ENCODE measurements around the gene CFAP43.
"Not testable (repeated sequence)": the region's sequence is repeated elsewhere in the genome, so short reads cannot be mapped to it uniquely, and the experiment has no call there.

Gene CFAP43

DNA sequence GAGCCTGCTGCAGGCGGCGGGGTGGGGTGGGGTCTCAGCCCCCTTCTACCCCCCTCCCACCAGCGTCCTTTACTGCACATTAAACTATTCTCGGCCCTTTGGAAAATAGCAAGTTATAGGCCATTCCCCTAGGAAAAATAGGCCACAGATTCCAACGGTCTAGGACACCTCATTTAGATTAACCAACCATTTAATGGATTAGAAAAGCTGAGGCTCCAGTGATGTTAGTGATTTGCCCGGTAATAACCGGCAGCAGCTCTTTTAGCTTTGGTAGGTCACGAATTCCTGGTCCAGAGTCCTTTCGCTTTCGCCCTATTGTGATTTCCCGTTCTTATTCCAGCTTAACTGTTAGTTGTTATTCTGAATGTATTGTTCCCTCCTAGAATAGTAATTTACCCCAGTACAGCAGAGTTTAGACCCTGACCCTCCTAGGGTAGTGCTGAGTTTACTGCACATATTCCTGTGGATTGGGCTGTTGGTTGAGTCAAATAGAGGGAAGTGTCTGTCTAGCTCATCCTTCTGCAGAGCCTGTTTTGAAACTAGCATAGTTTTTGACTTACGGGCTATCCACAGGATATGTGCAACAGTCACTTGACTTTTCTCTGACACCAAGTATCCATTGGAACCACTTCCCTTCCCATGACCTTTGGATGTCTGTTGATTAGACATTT is 23.3 kb upstream of the CFAP43 start:
- no peak for DNase-seq

GRCh38 chr10:104254493-104255310 is 22.5 kb upstream of the CFAP43 start, which contains the start of gene GSTO1:
Gene GSTO1 (plus strand): TSS chr10:104254892. CDS start chr10:104254929, 37 bp downstream.
- peak; percentile 44 for DNase-seq

GRCh38 chr10:104253606-104254410 is 21.6 kb upstream of the CFAP43 start:
- no peak for DNase-seq

DNA sequence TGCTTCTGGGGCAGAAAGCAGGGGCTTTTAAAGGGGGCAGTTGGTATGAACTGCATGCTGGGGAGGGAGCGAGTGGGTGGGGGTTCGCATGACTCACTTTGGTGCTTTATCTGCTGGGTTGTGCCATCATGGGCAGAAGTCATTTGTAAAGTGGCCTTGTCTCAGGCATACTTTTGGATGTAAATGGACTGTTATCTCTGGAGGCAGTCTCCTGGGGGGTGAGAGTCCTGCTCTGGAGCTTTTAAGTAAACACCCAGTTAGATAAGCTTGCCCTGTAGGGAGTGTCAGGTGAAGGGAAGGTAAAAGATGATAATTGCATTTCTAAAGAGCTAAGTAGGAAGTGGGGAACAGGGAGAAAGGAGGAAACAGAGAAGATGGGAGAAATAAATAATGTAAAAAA is 20.9 kb upstream of the CFAP43 start:
- peak; percentile 22 for DNase-seq

GRCh38 chr10:104252368-104252767 is 20.2 kb upstream of the CFAP43 start:
- no peak for DNase-seq

DNA sequence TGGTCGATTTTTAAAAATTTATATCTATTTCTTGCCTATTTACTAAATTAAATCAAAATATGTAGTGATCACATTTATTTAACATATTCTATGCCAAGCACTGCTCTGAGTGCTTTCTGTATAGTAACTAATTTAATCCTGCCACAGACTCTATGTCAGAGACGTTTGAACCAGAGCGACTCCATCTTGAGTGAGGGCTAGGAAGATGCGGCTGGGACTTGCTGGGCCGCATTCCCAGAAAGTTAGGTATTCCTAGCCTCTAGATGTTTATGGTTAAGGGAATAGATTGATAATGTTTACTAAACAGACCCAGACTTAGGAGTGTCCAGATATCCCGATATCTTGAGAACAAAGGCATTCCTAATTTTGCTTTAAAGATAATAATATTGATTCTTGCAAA is 19.3 kb upstream of the CFAP43 start:
- no peak for DNase-seq

DNA sequence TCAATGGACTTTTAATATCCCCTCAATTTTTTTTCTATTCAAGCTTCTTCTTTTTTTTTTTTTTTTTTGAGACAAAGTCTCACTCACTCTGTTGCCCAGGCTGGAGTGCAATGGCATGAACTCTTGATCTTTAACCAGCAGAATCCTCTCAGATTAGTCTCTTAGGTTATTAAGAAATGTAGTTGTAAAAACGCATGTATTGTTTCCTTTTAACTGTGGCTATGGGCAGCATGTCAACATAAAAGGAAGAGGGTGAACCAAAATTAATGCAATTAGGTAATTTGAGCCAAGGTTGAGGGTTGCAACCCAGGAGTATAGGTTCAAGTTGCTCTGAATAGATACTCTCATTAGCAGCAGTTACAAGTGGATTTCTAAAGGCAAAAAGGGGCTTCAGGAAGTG is 18.2 kb upstream of the CFAP43 start:
- DNase-seq: no peak

- not testable (repeated sequence) for DNase-seq
Measured at GRCh38 chr10:104248931-104249330, 16.8 kb upstream of the CFAP43 start.

GRCh38 chr10:104247513-104248146 is 15.5 kb upstream of the CFAP43 start:
- no peak for DNase-seq

- no peak for DNase-seq
Measured at GRCh38 chr10:104246976-104247375, 14.8 kb upstream of the CFAP43 start.

DNA sequence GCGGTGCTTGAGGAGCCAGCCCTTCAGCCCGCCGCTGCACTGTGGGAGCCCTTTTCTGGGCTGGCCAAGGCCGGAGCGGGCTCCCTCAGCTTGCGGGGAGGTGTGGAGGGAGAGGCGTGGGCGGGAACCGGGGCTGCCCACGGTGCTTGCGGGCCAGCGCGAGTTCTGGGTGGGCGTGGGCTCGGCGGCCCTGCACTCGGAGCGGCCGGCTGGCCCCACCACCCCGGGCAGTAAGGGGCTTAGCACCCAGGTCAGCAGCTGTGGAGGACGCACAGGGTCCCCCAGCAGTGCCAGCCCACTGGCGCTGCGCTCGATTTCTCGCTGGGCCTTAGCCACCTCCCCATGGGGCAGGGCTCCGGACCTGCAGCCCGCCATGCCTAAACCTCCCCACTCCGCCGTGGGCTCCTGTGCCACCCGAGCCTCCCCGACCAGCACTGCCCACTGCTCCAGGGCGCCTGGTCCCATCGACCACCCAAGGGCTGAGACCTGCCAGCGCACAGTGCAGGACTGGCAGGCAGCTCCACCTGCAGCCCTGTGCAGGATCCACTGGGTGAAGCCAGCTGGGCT is 13.0 kb upstream of the CFAP43 start:
- DNase-seq: no peak

DNA sequence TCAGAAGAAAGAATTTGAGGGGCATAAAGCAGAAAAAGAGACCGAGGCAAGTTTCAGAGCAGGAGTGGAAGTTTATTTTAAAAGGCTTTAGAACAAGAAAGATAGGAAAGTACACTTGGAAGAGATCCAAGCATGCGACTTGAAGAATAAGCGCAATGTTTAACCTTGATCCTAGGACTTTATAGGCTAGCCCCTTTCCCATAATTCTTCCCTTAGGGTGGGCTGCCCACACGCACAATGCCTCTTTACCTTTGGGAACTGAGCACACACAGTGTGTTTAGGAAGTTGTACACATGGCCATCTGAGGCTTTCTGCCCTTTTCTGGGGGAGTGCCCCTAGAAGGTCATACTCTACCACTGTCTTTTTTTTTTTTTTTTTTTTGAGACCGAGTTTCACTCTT is 11.3 kb upstream of the CFAP43 start:
- no peak for DNase-seq

- DNase-seq: not testable (repeated sequence)
Measured at GRCh38 chr10:104243009-104243408, 10.8 kb upstream of the CFAP43 start.

- DNase-seq: no peak
Measured at GRCh38 chr10:104242545-104242944, 10.4 kb upstream of the CFAP43 start.

GRCh38 chr10:104240078-104240477 is 7.9 kb upstream of the CFAP43 start:
- no peak for DNase-seq

DNA sequence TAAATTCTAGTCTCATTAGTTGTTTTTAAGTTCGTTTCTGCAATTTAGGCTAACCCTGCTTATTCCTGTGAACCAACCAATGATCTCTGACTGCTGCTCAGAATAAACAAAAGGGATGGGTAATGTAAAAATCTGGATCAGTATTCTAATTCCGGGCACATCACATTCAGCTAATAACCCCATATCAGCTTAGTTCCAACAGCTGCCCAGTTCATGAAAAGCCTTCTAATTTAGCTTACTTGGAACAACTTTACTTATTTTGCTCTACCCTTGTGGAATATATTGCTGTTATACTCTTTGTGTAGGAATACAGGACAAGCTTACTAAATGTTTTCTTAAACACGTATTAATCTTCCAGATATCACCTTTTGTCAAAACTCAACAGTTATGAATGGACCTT is 3.6 kb upstream of the CFAP43 start:
- DNase-seq: no peak

GRCh38 chr10:104234934-104235333 is 2.8 kb upstream of the CFAP43 start:
- DNase-seq: no peak

DNA sequence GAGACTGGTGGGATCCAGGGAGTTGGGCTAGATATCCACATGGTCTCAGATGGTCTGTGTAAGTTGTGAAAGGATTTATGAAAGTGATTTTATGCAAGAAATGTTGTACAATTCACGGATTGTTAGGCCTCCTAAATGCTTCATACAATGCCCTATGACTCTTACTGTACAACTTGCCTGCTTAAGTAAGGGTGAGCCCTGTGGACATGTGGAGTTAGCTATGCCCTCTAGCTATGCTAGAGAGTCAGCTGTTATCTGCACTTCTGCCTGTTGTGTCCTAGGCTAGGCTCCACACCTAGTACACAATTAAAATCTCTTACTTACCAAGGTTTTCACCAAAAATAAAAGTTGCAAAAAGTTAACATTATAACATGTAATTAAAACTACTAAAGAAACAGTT is 1.7 kb upstream of the CFAP43 start:
- DNase-seq: no peak

- no peak for DNase-seq
Measured at GRCh38 chr10:104232613-104233102, 494 bp upstream of the CFAP43 start.

DNA sequence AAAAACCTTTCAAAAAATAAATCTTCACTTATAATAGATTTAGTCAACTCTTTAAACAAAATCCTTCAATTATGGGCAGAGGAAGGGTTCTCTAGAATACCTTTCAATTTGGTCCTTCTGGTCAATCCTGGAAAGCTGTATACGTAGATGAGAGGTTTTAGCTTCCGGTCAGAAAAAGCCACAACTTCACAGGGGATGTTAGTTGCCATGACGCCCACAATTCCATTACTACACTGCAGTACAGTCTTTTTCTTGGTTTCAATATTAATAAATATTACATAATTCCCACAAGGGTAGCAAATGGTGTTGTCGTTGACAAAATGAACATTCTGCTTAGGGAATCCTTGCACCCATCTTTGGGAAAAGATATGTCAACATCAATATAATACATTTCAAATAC is 1.7 kb downstream of the CFAP43 start:
- no peak for DNase-seq

DNA sequence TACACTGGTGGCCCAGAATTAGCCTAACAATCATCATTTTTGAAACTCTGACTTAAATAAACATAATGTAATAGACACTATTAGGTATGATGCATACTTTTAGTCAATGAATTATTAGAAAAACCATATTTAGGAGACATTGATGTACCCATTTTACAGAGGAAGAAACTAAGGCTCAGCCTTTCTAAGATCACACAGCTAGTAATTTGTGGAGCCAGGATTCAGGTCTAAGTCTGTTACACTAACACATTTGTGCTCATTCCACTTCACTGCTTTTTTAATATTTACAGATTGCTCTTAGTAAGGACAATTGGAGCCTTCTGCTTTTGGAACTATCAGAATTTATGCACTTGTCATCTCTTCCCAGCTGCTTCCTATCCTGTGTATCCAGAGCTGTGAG is 8.9 kb downstream of the CFAP43 start:
- no peak for DNase-seq

DNA sequence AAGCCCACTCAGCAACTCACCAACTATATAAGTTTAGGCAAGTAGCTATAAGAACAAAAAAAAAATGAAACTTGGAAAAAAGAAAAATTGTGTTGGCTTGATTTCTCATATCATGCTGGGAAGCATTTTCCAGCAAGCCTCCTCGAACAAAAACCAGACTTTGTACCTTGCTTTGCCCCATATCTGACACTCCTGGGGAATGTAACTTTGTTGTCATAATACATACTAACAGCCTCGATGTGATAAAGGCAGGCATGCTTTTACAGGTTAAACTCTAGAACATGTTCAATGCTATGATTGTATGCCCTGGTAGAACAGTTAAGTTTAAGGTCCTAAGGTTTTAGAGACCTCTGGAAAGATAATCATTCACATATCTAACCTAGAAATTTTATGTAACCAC is 11.6 kb downstream of the CFAP43 start:
- no peak for DNase-seq

DNA sequence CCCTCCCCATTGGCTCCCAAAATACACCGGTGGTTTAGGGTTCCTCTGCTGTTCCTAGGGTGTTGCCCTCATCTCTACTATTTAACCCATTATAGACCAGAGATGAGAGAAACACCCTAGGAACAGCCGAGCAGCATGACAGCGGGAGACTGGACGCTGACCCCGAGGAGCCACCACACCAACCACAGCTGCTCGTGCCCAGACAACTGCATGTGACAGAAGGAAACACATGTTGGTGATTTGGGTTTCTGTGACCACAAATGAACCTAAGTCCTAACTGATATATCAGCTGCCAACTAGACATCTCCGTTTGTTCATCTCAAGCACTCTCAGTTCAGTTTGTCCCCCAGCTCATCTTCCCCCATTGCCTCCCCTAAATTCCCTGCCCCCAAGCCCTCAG is 13.4 kb downstream of the CFAP43 start:
- DNase-seq: no peak

All from activated naive CD4-positive, alpha-beta T cell treated with anti-CD3 and anti-CD28 coated beads, Interleukin-2, amount 50 U/mL, for 16 hours (primary cell).